ENCODE measurements around the gene RAD23A.

Gene RAD23A

DNA sequence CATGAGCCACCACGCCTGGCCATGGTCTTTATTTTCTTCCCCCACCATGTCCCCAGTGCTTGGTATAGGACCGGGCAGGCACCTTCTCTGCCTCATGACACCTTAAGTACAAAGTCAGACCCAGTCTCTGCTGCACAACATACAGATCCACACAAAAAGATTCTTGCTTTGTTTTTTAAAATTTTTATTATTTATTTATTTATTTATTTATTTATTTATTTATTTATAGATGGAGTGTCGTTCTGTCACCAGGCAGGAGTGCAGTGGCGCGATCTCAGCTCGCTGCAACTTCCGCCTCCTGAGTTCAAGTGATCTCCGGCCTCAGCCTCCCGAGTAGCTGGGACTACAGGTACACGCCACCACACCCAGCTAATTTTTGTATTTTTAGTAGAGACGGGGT is 47.1 kb downstream of the RAD23A start:
- Histone ChIP-seq H3K27me3 (replicated peaks; ENCODE audit: control insufficient read depth, insufficient read depth, low read length) (no peaks in the 10 kb centered on the region), H3K4me3 (ENCODE audit: low read length) (no peak overlapping the region), H3K36me3 (ENCODE audit: control insufficient read depth, insufficient read depth, low read length, severe bottlenecking) (no peaks in the 10 kb centered on the region), H3K9ac (ENCODE audit: low read length) (no peak overlapping the region), H3K9me3 (ENCODE audit: control insufficient read depth, low read length) (no peaks in the 10 kb centered on the region), H3K4me1 (ENCODE audit: control insufficient read depth, insufficient read depth, low read length) (peaks cover 7% of the 10 kb centered on the region)
- no peak for DNase-seq (ENCODE audit: low read depth)

DNA sequence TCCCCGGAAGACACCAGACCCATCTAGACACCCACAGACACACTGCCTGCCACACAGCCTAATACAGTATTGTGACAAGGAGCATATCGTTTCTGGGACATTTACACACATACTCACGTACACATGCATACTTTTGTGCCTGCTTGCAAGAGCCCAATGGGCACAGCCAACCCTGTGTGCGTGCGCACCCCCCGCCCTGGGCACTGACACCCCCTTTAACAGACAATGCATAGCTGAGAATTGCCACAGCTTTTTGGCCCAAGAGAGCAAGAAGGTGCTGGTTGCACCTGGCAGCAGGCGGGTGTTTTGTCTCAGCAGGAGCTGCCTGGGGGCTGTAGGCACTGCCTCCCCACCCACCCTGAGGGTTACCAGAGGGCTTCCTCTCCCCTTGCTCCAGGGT is 47.9 kb downstream of the RAD23A start:
- no peak overlapping the region for H3K9ac ChIP-seq (ENCODE audit: low read length)
- H3K4me1 ChIP-seq (ENCODE audit: control insufficient read depth, insufficient read depth, low read length): peaks cover 15% of the 10 kb centered on the region
- no peak overlapping the region for H3K4me3 ChIP-seq (ENCODE audit: low read length)
- H3K36me3 ChIP-seq (ENCODE audit: control insufficient read depth, insufficient read depth, low read length, severe bottlenecking): peaks cover 2% of the 10 kb centered on the region
- DNase-seq (ENCODE audit: low read depth): no peak
- H3K27me3 ChIP-seq (replicated peaks; ENCODE audit: control insufficient read depth, insufficient read depth, low read length): no peaks in the 10 kb centered on the region
- no peaks in the 10 kb centered on the region for H3K9me3 ChIP-seq (ENCODE audit: control insufficient read depth, low read length)

DNA sequence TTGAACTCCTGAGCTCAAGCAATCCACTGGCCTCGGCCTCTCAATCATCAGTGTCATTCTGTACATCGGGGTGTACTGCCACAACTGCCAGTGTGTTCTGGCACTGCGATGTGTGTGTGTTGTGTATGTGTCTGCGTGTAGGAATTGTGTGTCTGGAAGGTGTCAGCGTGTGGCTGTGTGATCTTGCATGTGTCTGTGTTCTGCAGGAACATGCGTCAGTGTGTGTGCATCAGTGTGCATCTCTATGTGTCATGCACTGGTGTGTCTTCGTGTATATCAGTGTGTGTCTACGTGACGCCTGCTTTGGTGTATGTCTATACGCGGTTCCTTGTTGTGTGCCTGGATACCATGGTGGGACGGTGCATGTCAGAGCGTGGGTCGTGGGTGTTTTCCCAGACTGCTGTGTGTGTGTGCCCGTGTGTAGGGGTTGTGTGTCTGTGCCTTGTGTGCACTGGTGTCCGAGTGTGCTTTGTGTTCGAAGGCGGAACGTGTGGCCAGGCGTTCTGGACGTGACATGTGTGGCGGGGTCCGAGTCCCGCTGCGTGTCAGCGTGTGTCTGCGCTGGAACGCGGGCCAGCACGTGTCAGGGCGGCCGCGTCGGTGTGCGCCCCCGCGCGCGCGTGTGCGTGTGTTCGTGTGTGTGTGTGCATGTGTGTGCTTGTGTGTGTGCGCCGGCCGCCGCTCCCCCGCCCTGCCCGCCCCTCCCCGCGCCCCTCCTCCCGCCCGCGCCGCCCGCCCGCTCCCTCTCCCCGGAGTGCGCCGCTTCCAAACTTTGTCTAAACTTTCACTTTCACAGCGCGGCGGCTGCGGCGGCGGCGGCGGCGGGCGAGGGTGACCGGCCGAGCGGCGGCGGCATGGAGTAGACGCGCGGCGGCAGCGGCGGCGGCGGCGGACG is 49.3 kb downstream of the RAD23A start, which contains the start of gene NFIX:
NFIX (plus strand) TSS at position 775 of the 895 bp plus-strand sequence. CDS start 363 bp downstream, outside the sequence.
- peaks cover 18% of the 10 kb centered on the region for H3K4me1 ChIP-seq (ENCODE audit: control insufficient read depth, insufficient read depth, low read length)
- no peaks in the 10 kb centered on the region for H3K27me3 ChIP-seq (replicated peaks; ENCODE audit: control insufficient read depth, insufficient read depth, low read length)
- DNase-seq (ENCODE audit: low read depth): peak; percentile 90
- no peaks in the 10 kb centered on the region for H3K9me3 ChIP-seq (ENCODE audit: control insufficient read depth, low read length)
- peak within 1 kb of the TSS; percentile 88 for H3K4me3 ChIP-seq (ENCODE audit: low read length)
- H3K36me3 ChIP-seq (ENCODE audit: control insufficient read depth, insufficient read depth, low read length, severe bottlenecking): peaks cover 6% of the 10 kb centered on the region
- peak within 1 kb of the TSS; percentile 99 for H3K9ac ChIP-seq (ENCODE audit: low read length)

DNA sequence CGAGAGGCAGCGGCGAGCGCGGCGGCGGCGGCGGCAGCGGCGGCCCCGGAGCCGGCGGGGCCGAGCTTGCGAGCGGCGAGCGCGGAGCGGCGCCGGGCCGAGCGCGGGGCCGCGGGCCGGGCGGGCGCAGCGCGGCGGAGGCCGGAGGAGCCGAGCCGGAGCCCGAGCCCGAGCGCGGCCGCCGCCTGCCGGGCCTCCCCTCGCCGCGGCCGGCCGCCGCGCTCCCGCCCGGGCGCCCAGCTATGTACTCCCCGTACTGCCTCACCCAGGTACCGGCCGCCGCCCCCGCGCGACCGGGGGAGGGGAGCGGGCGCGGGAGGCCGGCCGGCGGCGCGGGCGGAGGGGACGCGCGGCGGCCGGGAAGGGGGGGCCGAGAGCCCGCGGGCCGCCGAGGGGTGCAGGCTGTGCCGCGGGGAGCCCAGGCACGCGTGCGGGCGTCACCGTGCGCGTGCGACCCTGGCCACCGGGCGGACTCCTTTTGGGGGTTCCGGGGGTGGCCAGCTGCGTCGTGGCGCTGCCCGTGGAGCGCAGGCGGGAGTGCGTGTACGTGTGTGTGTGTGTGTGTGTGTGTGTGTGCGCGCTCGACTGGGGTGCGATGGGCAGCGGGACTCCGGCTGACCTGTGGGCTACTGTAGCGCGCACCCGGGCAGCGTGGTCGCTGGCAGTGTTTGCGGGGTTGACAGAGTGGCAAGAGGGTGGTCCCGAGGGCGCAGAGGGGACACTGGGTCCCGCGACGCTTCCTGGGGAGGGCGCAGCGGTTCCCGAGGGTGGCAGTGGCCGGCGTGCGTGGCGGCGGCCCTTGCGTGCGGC is 50.1 kb downstream of the RAD23A start:
- H3K9me3 ChIP-seq (ENCODE audit: control insufficient read depth, low read length): no peaks in the 10 kb centered on the region
- peaks cover 6% of the 10 kb centered on the region for H3K36me3 ChIP-seq (ENCODE audit: control insufficient read depth, insufficient read depth, low read length, severe bottlenecking)
- peak overlapping the region; percentile 88 for H3K4me3 ChIP-seq (ENCODE audit: low read length)
- H3K4me1 ChIP-seq (ENCODE audit: control insufficient read depth, insufficient read depth, low read length): peaks cover 21% of the 10 kb centered on the region
- DNase-seq (ENCODE audit: low read depth): peak; percentile 56
- H3K9ac ChIP-seq (ENCODE audit: low read length): peak overlapping the region; percentile 99
- H3K27me3 ChIP-seq (replicated peaks; ENCODE audit: control insufficient read depth, insufficient read depth, low read length): no peaks in the 10 kb centered on the region

DNA sequence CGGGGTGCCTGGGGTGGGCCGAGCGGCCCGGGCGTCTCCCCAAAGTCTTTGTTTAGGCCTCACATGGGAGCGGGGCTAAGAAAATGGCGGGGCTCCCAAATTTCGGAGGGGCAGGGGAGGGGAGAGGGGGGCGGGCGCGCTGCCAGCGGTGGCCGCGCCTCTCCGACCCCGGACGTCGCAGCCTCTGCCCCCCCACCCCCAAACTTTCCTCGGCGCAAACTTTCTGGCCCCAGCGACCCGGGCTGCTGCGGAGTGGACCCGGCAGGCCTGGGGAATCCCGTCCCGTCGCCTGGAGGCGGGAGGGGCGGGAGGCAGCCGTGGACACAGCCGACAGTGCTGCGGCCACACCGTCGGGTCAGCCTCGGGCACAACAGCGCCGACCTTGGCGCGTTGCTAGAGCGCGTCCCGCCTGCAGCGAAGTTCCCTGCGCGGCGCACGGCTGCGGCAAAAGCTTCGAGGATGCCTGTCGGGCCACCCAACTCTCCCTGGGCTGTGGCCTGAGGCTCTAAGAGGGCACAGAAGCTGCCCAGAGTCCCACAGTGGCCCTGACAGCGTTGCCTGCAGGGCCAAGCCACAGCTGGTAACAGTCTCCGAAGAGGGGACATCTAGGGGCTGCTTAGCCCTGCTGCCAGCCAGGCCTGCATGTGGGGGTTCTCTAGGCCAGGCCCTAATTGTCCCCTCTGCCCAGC is 50.9 kb downstream of the RAD23A start:
- DNase-seq (ENCODE audit: low read depth): peak; percentile 64
- Histone ChIP-seq H3K36me3 (ENCODE audit: control insufficient read depth, insufficient read depth, low read length, severe bottlenecking) (peaks cover 6% of the 10 kb centered on the region), H3K9ac (ENCODE audit: low read length) (peak overlapping the region; percentile 99), H3K4me1 (ENCODE audit: control insufficient read depth, insufficient read depth, low read length) (peaks cover 29% of the 10 kb centered on the region), H3K4me3 (ENCODE audit: low read length) (peak overlapping the region; percentile 88), H3K9me3 (ENCODE audit: control insufficient read depth, low read length) (no peaks in the 10 kb centered on the region), H3K27me3 (replicated peaks; ENCODE audit: control insufficient read depth, insufficient read depth, low read length) (no peaks in the 10 kb centered on the region)

DNA sequence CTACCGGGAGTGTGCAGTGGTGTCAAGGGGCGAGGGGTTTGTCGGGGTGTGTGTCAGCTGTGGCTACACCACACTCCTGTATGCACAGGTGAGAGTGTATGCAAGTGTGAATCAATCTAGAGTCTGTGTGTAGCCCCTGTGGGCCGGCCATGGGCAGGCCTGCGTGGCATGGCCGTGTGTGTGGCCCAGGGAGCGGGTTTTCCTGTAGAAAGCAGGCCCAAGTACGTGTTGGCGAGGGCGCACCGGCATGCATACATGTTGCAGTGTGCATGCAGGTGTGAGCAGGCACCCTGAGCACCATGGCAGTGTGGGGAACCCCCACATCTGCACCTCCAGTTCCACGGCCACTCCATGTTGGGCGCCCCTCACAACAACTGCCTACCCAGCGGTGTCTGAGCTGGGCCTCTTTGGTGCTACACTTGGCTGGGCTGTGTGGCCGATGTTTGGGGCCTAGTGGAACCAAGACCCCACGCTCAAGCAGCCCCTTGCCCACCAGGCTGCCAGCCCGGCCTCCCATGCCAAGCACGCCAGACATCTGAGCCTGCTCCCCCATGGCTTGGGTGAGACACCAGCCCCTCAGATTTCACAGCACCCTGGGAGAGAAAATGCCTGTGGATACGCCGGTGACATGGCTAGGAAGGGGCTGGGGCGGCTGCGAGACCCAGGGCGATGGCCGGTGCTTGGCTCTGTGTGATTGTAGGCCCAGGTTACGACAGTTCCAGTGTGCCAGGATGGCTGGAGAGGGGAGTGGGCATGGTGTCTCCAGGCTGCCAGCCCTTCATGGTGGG is 51.7 kb downstream of the RAD23A start:
- no peak for DNase-seq (ENCODE audit: low read depth)
- Histone ChIP-seq H3K4me3 (ENCODE audit: low read length) (peak overlapping the region; percentile 88), H3K9me3 (ENCODE audit: control insufficient read depth, low read length) (no peaks in the 10 kb centered on the region), H3K27me3 (replicated peaks; ENCODE audit: control insufficient read depth, insufficient read depth, low read length) (no peaks in the 10 kb centered on the region), H3K9ac (ENCODE audit: low read length) (peak overlapping the region; percentile 99), H3K36me3 (ENCODE audit: control insufficient read depth, insufficient read depth, low read length, severe bottlenecking) (peaks cover 6% of the 10 kb centered on the region), H3K4me1 (ENCODE audit: control insufficient read depth, insufficient read depth, low read length) (peaks cover 31% of the 10 kb centered on the region)

DNA sequence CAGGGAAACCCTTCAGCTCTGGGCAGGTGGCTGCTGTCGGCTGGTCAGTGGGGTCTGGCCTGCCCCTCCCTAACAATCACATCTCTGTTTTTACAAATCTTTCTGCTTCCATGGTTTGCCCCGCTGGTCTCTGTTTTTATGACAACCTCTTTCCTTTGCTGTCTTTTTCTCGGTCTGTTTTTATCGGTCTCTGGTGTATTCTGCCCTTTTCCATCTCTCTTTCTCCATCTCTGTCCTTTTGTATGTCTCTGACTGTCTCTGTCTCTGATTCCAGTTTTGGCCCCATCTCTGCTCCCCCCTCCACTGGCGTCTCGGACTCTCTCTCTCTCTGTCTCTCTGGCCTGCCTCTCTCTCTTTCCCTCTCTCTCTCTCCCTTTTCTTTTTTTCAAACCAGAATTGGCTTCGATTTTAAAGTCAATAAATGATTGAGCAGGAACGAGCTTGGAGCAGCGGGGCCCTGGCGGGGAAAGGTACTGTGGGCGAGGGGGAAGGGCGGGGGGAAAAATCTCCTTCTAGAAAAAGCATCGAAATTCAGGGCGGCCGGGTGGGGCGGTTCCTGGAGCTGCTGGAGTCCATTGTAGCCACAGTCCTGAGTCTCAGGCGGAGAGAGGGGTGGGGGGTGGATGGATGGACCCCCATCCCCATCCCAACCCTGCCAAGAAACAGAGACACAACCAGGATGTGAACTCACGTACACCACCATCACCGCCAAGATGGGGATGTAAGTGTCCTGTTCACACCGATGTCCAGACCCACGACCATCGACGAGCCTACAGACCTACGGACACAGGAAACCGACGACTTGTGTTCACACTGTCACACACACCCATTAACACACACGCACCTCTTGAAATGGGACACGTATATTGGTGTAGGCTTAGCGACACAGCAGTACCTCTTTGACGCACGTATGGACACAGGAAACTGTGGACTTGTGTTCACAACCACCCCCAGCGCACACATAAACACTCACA is 52.6 kb downstream of the RAD23A start:
- H3K9me3 ChIP-seq (ENCODE audit: control insufficient read depth, low read length): no peaks in the 10 kb centered on the region
- DNase-seq (ENCODE audit: low read depth): no peak
- peak overlapping the region; percentile 99 for H3K9ac ChIP-seq (ENCODE audit: low read length)
- peaks cover 6% of the 10 kb centered on the region for H3K36me3 ChIP-seq (ENCODE audit: control insufficient read depth, insufficient read depth, low read length, severe bottlenecking)
- peak overlapping the region; percentile 88 for H3K4me3 ChIP-seq (ENCODE audit: low read length)
- H3K27me3 ChIP-seq (replicated peaks; ENCODE audit: control insufficient read depth, insufficient read depth, low read length): no peaks in the 10 kb centered on the region
- peaks cover 39% of the 10 kb centered on the region for H3K4me1 ChIP-seq (ENCODE audit: control insufficient read depth, insufficient read depth, low read length)

DNA sequence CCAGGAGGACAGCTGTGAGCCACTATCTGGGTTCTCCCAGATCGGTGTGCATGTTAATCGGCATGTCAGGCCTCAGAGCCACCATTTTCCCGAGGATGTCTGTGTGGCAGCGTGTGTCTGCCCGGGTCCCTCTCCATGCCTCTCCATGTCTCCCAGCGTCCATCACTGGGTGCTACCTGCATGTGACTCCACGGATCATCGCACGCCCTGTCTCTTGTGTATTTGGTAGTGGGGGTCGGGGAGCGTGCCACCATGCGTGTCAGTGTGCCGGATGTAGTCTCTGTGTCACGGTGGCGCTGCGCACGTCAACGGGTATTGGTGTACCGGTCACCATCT is 55.5 kb downstream of the RAD23A start:
- no peak for DNase-seq (ENCODE audit: low read depth)
- no peaks in the 10 kb centered on the region for H3K27me3 ChIP-seq (replicated peaks; ENCODE audit: control insufficient read depth, insufficient read depth, low read length)
- H3K4me3 ChIP-seq (ENCODE audit: low read length): peak overlapping the region; percentile 69
- peaks cover 63% of the 10 kb centered on the region for H3K4me1 ChIP-seq (ENCODE audit: control insufficient read depth, insufficient read depth, low read length)
- peak overlapping the region; percentile 83 for H3K9ac ChIP-seq (ENCODE audit: low read length)
- H3K9me3 ChIP-seq (ENCODE audit: control insufficient read depth, low read length): no peaks in the 10 kb centered on the region
- H3K36me3 ChIP-seq (ENCODE audit: control insufficient read depth, insufficient read depth, low read length, severe bottlenecking): peaks cover 6% of the 10 kb centered on the region

DNA sequence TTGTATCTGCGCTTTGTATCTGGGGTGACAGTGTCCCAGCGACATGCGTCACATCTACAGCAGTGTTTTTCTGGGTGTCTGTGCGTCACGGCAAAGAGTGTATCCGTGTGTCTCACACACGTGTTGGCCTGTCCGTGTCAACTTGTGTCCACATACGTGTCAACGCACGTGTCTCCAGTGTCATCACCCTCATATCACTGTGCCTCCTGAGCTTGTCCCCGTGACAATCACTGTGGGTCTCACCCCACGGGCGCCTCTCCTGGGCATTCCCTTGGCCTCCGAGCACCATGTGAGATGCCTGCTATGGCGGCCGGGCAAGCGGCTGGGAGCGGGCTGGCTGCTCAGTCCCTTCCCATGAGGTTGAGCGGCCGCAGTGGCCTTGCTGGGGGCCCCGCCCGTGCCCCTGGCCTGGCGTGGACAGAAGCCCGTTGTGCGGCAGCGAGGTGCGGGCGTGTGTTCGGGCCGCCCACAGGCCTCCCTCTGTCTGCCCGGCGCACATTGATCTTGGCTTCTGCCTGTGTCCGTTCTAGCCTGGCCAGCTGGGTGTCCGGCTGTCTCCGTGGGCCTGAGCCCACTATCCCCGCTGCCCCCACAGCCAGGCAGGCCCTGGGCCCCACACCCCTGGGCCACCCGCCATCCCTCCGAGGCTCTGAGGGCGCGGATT is 56.0 kb downstream of the RAD23A start:
- Histone ChIP-seq H3K36me3 (ENCODE audit: control insufficient read depth, insufficient read depth, low read length, severe bottlenecking) (peaks cover 6% of the 10 kb centered on the region), H3K4me3 (ENCODE audit: low read length) (peak overlapping the region; percentile 69), H3K9me3 (ENCODE audit: control insufficient read depth, low read length) (no peaks in the 10 kb centered on the region), H3K9ac (ENCODE audit: low read length) (peak overlapping the region; percentile 83), H3K4me1 (ENCODE audit: control insufficient read depth, insufficient read depth, low read length) (peaks cover 68% of the 10 kb centered on the region), H3K27me3 (replicated peaks; ENCODE audit: control insufficient read depth, insufficient read depth, low read length) (no peaks in the 10 kb centered on the region)
- DNase-seq (ENCODE audit: low read depth): no peak
